HL-60 (cell line): ENCODE data around the gene SMOC2.

Experiments
- DNase-seq, 2 experiments: peaks; one replicate each; pipeline ENCODE4 v3.0.0-alpha.2; 2010 to 2020; ENCODE audit warnings: low read depth in 1 of 2, low spot score in 1 of 2
- H3K27ac ChIP-seq: fragments of 250-450 bp; sonication (Bioruptor Pico); replicated peaks from 2 replicates; pipeline ENCODE4 v1.5.1; 2020; ENCODE audit warnings: mild to moderate bottlenecking, moderate library complexity
- H3K27me3 ChIP-seq: fragments of 250-450 bp; sonication (Bioruptor Pico); 2 replicates; pipeline ENCODE4 v1.5.1; 2021; ENCODE audit warnings: mild to moderate bottlenecking, moderate library complexity; ENCODE audit not compliant: insufficient read depth, poor library complexity, severe bottlenecking
- H3K4me3 ChIP-seq: replicated peaks from 2 replicates; pipeline ENCODE4 v1.5.1; 2011; ENCODE audit warnings: mild to moderate bottlenecking, control low read depth, low read length; ENCODE audit not compliant: insufficient read depth
- CTCF ChIP-seq: IDR thresholded peaks from one replicate; pipeline ENCODE4 v1.5.1; 2011; ENCODE audit warnings: low read length, control low read depth, inconsistent platforms; ENCODE audit not compliant: insufficient read depth
- GABPA ChIP-seq: IDR thresholded peaks from 2 replicates; pipeline ENCODE4 v1.6.1; 2012; ENCODE audit warnings: low read depth
- POLR2AphosphoS5 ChIP-seq: IDR thresholded peaks from 2 replicates; pipeline ENCODE4 v1.6.1; 2012; ENCODE audit warnings: low read depth
- REST ChIP-seq: IDR thresholded peaks from 2 replicates; pipeline ENCODE4 v1.6.1; 2012; ENCODE audit warnings: low read depth; ENCODE audit not compliant: insufficient replicate concordance
- SPI1 ChIP-seq: IDR thresholded peaks from 2 replicates; pipeline ENCODE4 v1.6.1; 2012; ENCODE audit warnings: low read depth, mild to moderate bottlenecking, borderline replicate concordance

SMOC2 gene

GRCh38 chr6:168562576-168563151, 121.7 kb downstream of the SMOC2 start:
- no peak for DNase-seq
- H3K4me3 ChIP-seq, result no peak overlapping the region
- no peak overlapping the region for H3K27ac ChIP-seq
- H3K27me3 ChIP-seq, result no peaks in the 10 kb centered on the region
- TF ChIP-seq POLR2AphosphoS5 (no peak), CTCF (no peak), SPI1 (no peak), GABPA (no peak), REST (no peak)

DNA sequence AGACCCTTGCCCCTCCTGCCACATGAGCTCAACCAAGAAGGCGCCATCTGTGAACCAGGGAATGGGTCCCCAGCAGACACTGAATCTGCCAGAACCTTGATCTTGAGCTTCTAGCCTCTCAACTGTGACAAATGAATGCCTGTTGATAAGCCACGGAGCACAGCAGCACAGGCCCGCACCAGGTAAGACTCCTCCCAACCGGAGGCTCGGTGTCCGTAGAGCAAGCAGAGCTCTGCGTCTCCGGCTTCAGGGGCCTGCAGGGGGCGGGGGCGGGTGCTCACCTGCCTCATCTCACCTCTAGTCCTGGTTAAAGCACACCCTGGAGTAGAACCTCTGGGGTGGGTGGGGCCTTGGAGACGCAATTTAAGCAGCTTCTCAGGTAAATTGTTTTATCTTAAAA, 122.7 kb downstream of the SMOC2 start:
- no peaks in the 10 kb centered on the region for H3K27me3 ChIP-seq

GRCh38 chr6:168565112-168565511, 124.1 kb downstream of the SMOC2 start:
- Histone ChIP-seq H3K27ac (no peak overlapping the region), H3K4me3 (no peak overlapping the region), H3K27me3 (no peaks in the 10 kb centered on the region)
- no peak for DNase-seq
- TF ChIP-seq REST (no peak), POLR2AphosphoS5 (no peak), GABPA (no peak), SPI1 (no peak), CTCF (no peak)

More for the DNA sequence above, 122.7 kb downstream of the SMOC2 start:
- Histone ChIP-seq H3K4me3 (no peak overlapping the region), H3K27ac (no peak overlapping the region)
- no peak for DNase-seq
- no peak for TF ChIP-seq POLR2AphosphoS5
- TF ChIP-seq GABPA, result no peak
- TF ChIP-seq CTCF, result no peak

DNA sequence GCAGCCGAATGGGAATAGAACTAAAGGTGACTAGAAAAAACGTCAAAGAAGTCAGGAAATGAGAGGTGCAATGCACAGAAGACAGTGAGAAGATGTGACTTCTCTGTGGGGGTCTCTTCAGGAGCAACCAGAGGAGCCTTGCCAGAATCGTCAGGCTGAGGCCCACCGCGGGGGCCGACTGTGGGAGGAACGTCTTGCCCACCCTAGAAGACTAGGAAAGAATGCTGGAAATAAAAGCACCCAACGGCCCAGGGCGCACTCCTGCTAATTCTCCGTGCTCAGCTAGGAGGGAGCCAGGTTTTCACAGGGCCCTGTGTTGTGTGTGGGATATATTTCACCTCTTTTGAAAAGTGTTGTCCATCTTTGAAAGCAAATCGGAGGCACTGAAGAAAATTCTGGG, 129.2 kb downstream of the SMOC2 start:
- DNase-seq, result no peak

More for the DNA sequence above, 129.2 kb downstream of the SMOC2 start:
- Histone ChIP-seq H3K27ac (no peak overlapping the region), H3K27me3 (no peaks in the 10 kb centered on the region), H3K4me3 (no peak overlapping the region)
- TF ChIP-seq REST (no peak), POLR2AphosphoS5 (no peak), CTCF (no peak), GABPA (no peak), SPI1 (no peak)
